ENCODE data around the gene KLHDC7B.

KLHDC7B gene

GRCh38 chr22:50548921-50549790 lies 3.5 kb downstream of the KLHDC7B start:
- DNase-seq = no peak

- no peak for DNase-seq
Measured at GRCh38 chr22:50550395-50550794, 4.7 kb downstream of the KLHDC7B start.

GRCh38 chr22:50551160-50551752 lies 5.6 kb downstream of the KLHDC7B start:
- DNase-seq = no peak

- no peak for DNase-seq
Measured at GRCh38 chr22:50553310-50553709, 7.6 kb downstream of the KLHDC7B start.

GRCh38 chr22:50556703-50557102 lies 11.0 kb downstream of the KLHDC7B start:
- no peak for DNase-seq

GRCh38 chr22:50560034-50560433 lies 14.3 kb downstream of the KLHDC7B start:
- DNase-seq = no peak

- no peak for DNase-seq
Measured at GRCh38 chr22:50561401-50562358, 16.0 kb downstream of the KLHDC7B start.

- peak; percentile 97 for DNase-seq
Measured at GRCh38 chr22:50562523-50563412, 17.1 kb downstream of the KLHDC7B start, which contains the start of gene SYCE3. SYCE3 (minus strand) TSS chr22:50562919; CDS start chr22:50556405, 6,514 bp downstream.

- DNase-seq = no peak
Measured at GRCh38 chr22:50563413-50564160, 17.9 kb downstream of the KLHDC7B start.

- no peak for DNase-seq
Measured at GRCh38 chr22:50564289-50564688, 18.6 kb downstream of the KLHDC7B start.

- no peak for DNase-seq
Measured at GRCh38 chr22:50567721-50568252, 22.1 kb downstream of the KLHDC7B start.

GRCh38 chr22:50568626-50569025 lies 22.9 kb downstream of the KLHDC7B start:
- no peak for DNase-seq

- no peak for DNase-seq
Measured at GRCh38 chr22:50569041-50569459, 23.4 kb downstream of the KLHDC7B start.

GRCh38 chr22:50569896-50570535 lies 24.3 kb downstream of the KLHDC7B start:
- no peak for DNase-seq

- no peak for DNase-seq
Measured at GRCh38 chr22:50570861-50571260, 25.2 kb downstream of the KLHDC7B start.

- no peak for DNase-seq
Measured at GRCh38 chr22:50571264-50572175, 25.8 kb downstream of the KLHDC7B start.

GRCh38 chr22:50572965-50573364 lies 27.3 kb downstream of the KLHDC7B start:
- no peak for DNase-seq

- no peak for DNase-seq
Measured at GRCh38 chr22:50573491-50574382, 28.0 kb downstream of the KLHDC7B start.
